GM21367 (cell line): ENCODE results near the gene LDB3.
A peak's percentile ranks its signal among the peaks of the same experiment; 100 is the strongest.

Experiments
- ATAC-seq: cut with Tn5 transposase; IDR thresholded peaks from one replicate; pipeline ENCODE4 v1.9.1; 2021; ENCODE audit not compliant: unreplicated experiment

The LDB3 gene

GRCh38 chr10:86757113-86757972 lies 89.0 kb downstream of the LDB3 start:
- no peak for ATAC-seq

GRCh38 chr10:86758189-86759072 lies 90.1 kb downstream of the LDB3 start:
- ATAC-seq: no peak

DNA sequence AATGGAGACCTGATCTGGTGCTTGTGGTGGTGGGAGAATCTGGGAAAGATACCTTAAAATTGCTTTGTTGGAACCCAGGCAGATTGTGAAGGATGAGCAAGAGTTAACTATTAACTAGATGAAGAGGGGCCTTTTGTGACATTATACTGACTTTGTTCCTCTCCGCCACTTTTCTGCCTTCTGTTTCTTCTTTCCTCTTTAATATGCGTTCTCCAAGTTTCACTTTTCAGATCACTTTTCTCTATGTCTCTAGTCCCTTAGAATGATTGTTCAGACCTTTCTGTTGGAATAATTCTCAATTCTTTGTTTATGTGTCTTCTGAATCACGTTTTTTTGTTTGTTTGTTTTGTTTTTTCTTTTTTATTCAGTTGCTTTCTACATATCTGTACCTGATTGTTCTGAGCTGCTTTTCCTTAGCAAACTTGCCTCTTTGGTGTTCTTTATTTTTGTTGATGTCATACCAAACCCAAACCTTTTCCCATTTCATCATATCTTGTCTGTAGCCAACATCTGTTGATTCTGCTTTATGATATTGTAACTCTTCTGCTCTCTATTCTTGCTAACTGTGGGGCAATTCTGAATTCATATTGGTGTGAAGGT lies 90.9 kb downstream of the LDB3 start:
- no peak for ATAC-seq

GRCh38 chr10:86763404-86763803 lies 95.1 kb downstream of the LDB3 start:
- ATAC-seq: no peak

GRCh38 chr10:86765548-86765947 lies 97.2 kb downstream of the LDB3 start:
- no peak for ATAC-seq

DNA sequence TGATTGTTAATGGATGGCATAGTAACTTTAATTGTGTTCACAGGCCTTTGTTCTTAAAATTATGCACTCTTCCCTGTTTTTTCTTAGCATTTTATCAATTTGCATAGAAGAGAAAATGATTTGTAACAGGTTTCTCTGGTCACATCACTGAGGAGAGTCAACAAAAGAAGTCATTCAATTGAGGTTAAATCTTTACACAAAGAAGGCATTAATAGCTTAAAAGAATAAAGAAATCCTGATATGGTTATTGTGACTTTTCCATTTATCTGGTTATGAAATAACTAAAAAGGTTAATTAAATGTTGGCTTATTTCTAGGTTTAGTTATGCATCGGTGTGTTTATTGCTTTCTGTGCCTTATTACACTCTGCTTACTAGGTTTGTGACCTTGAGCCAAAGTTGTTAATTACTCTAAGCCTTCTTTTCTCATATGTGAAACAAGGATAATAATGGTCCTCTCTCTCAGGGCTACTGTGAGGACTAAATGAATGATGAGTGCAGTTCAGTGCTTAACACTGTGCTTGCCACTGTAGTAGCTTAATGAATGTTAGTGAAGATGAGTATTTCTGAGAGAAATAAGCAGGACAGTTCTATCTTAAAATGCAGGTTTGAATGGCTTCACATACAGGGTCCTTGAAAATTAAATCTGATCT lies 100.2 kb downstream of the LDB3 start:
- ATAC-seq: no peak

DNA sequence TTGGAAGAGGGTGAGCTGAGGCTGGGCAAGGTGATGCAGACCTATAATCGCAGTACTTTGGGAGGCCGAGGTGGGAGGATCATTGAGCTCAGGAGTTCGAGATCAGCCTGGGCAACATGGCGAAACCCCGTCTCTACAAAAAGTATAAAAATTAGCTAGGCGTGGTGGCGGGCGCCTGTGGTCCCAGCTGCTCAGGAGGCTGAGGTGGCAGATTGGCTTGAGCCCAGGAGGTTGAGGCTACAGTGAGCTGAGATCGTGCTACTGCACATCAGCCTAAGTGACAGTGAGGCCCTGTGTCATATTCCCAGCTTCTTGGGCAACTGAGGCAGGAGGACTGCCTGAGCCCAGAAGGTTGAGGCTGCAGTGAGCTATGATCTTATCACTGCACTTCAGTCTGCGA lies 101.7 kb downstream of the LDB3 start:
- no peak for ATAC-seq

GRCh38 chr10:86770412-86770960 lies 102.2 kb downstream of the LDB3 start:
- ATAC-seq: peak; percentile 47

- ATAC-seq: no peak
Measured at GRCh38 chr10:86773498-86773897, 105.2 kb downstream of the LDB3 start.

DNA sequence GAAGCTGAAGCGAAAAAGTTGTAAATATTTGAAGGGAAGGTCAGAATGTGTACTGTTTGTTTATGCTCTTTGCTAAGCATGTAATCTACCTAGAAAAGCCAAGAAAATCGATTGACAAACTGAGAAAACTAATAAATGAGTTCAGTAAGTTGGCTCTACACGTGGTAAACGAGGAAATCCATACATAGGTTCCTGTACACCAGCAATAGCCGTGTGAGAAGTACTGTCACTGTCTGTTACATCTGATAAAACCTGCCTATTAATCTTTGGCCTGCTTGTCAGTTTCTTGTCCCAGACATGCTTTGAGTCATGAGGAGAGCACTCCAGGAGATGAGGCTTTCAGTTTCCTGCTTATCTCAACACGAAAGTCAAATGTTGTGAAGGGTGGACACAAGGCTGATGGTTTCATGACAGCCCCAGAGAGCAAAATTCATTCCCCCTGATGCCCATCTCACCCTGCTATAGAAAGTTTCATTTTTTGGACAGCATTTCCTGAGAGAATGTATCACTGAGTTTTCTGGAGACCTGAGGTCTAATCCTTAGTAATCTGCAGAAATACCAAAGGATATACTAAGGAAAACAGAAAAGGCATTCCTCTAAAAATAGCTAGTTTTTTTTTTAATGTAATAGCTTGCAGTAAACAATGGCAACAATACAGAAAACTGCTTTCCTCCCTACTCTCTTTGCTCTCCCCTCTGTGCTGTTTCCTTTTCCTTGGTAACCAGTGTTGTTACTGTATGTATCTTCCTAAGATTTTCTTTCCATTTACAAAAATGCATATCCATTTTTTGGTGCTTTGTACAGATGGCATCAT lies 107.0 kb downstream of the LDB3 start:
- peak; percentile 64 for ATAC-seq

DNA sequence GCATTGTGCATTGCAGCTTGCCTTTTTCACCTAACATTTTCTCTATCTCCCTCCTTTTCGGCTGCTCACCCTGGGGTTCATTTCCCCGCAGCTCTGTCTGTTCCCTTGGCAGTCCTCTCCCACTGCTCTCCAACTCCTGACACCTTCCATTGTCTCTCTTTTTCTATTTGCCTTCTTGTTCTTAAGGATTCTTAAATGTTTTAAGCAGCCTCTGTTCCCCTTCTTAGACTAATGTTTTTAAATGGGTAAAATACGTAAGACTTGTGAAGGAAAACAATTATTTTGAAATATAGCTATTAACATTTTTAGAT lies 107.5 kb downstream of the LDB3 start:
- ATAC-seq: no peak

- no peak for ATAC-seq
Measured at GRCh38 chr10:86779220-86780017, 111.1 kb downstream of the LDB3 start.

GRCh38 chr10:86782701-86783418 lies 114.5 kb downstream of the LDB3 start:
- peak; percentile 69 for ATAC-seq

DNA sequence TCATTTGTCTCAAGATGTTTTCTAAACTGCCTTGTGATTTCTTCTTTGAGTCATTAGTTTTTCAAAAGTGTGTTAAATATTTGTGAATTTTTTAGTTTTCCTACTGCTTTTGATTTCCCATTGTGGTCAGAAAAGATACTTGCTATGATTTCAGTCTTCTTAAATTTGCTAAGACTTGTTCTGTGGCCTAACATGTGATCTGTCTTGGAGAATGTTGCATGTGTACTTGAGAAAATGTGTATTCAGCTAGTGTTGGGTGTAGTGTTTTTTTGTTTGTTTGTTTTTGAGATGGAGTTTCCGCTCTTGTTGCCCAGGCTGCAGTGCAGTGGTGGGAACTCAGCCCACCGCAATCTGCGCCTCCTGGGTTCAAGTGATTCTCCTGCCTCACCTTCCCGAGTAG lies 116.7 kb downstream of the LDB3 start:
- ATAC-seq: no peak
